ENCODE results near the gene UBE2O.

Gene UBE2O

DNA sequence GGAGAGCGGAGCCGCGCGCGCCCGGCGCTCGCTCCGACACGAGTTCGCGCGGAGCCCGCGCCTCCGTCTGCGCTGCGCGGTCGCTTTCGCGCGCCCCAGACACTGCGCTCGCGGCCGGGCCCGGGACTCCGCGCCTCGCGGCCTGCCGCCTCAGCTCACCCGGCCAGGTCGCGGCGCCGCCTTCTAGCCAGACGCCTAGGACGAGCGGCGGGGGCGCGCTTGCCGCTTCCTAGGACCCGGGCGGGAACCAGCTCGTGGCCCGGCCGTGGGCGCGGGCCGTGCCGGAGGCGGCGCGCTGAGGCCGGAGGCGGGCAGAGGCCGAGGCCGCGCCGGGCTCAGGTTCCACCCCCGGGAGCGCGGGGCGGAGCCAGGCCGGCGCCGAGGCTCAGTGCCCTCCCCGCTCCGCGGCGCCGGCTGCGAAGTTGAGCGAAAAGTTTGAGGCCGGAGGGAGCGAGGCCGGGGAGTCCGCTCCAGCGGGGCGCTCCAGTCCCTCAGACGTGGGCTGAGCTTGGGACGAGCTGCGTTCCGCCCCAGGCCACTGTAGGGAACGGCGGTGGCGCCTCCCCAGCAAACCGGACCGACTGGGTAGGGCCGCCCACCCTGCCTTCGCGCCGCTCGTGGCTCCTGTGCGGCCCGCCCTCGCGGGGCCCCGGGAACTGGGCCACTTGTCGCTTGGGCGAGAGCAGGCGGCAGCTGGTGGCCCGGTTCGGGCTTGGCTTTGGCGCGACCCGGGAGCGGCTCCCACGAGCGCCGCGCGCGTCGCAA, 68.5 kb downstream of the UBE2O start, which contains the start of gene SPHK1:
Gene SPHK1 (plus strand): TSS at position 388 of the 765 bp plus-strand sequence. CDS start 1,036 bp downstream, outside the sequence.
- Histone ChIP-seq H3K36me3 (ENCODE audit: control insufficient read depth, insufficient read depth, low read length) (no peaks in the 10 kb centered on the region), H3K4me1 (peaks cover 5% of the 10 kb centered on the region), H3K27ac (peak within 1 kb of the TSS; percentile 62), H3K4me3 (ENCODE audit: low read depth, low read length) (peak within 1 kb of the TSS; percentile 69), H2AFZ (peak within 1 kb of the TSS; percentile 78), H3K9me3 (ENCODE audit: control insufficient read depth, low read length) (no peaks in the 10 kb centered on the region), H3K4me2 (ENCODE audit: low read length) (peak within 1 kb of the TSS; percentile 80), H3K27me3 (ENCODE audit: control insufficient read depth, insufficient read depth, low read length) (no peaks in the 10 kb centered on the region), H3K9ac (no peak within 1 kb of the TSS), H3K79me2 (no peaks in the 10 kb centered on the region)
- TF ChIP-seq, protein P1, sequence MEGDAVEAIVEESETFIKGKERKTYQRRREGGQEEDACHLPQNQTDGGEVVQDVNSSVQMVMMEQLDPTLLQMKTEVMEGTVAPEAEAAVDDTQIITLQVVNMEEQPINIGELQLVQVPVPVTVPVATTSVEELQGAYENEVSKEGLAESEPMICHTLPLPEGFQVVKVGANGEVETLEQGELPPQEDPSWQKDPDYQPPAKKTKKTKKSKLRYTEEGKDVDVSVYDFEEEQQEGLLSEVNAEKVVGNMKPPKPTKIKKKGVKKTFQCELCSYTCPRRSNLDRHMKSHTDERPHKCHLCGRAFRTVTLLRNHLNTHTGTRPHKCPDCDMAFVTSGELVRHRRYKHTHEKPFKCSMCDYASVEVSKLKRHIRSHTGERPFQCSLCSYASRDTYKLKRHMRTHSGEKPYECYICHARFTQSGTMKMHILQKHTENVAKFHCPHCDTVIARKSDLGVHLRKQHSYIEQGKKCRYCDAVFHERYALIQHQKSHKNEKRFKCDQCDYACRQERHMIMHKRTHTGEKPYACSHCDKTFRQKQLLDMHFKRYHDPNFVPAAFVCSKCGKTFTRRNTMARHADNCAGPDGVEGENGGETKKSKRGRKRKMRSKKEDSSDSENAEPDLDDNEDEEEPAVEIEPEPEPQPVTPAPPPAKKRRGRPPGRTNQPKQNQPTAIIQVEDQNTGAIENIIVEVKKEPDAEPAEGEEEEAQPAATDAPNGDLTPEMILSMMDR (IDR thresholded peaks at IDR 0.05) = no peak

DNA sequence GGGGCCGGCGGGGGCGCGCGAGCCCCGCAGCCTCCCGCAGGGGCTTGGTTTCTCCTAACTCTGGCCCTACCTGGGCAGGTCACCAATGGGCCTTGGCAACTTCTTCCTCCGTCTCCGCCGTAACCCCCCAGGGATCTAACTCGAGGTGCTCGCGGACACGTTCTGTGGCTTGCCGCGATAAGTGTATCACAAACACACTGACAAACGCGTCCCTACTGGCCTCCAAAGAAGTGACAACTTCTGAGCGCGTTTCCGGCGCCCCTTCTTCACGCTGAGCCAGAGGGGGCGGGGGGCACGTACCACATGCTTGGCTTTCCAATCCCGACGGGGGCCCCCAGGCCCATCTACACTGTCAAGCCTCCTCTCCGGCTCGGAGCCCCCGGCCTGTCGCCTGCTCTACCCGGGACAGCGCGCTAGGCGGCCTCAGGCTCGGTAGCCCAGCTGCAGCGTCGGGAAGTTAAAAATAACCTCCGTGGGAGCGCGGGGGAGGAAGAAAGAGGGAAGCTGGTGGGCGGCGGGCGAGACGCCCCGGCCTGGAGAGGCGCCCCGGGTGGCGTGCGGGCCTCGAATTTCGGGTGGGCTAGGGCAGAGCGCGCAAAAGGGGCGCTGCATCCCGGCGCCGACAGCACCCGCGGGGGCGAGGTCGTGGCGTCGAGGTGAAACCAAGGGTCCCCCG, 69.3 kb downstream of the UBE2O start:
- Histone ChIP-seq H3K79me2 (no peaks in the 10 kb centered on the region), H3K4me3 (ENCODE audit: low read depth, low read length) (peak overlapping the region; percentile 69), H3K4me2 (ENCODE audit: low read length) (peak overlapping the region; percentile 80), H3K4me1 (peaks cover 8% of the 10 kb centered on the region), H3K27ac (peak overlapping the region; percentile 62), H3K36me3 (ENCODE audit: control insufficient read depth, insufficient read depth, low read length) (no peaks in the 10 kb centered on the region), H2AFZ (peak overlapping the region; percentile 68), H3K27me3 (ENCODE audit: control insufficient read depth, insufficient read depth, low read length) (no peaks in the 10 kb centered on the region), H3K9ac (no peak overlapping the region), H3K9me3 (ENCODE audit: control insufficient read depth, low read length) (no peaks in the 10 kb centered on the region)
- TF ChIP-seq, protein P1 (IDR thresholded peaks at IDR 0.05) = no peak

DNA sequence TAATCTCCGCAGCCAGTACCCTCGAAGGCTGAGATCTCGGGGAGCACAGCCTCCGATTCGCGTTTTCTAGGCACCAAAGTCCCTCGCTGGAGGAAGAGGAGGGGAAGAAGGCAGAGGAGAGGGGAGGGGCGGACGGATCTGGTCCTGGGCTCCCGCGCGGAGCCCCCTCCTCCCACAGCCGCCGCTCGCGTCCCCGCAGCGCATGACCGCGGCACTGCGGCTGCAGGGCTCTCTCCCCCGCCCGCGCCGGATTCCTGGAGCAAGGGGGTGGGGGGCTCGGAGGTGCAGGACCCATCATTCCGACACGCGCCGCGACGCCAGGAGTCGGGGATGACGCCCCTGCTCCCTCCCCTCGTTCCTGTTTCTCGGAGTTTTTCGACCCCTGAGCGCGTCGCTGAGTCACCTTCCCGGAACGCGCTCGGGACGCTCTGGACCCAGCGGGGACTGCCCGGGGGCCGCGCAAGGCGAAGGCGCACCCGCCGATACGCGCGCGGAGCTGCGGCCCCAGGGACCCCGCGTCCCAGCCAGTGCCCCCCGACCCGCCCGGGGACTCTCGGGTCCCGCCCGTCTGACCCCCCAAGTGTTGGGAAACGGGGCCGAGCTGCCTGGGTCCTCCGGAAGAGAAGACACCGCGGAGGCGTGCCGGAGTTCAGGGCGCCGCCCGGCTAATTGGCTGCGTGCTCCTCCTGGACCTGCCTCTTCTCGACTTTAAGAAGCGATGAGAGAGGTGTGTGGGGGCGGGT, 70.0 kb downstream of the UBE2O start:
- peak overlapping the region; percentile 80 for H3K4me2 ChIP-seq (ENCODE audit: low read length)
- no peak overlapping the region for H3K9ac ChIP-seq
- peak overlapping the region; percentile 69 for H3K4me3 ChIP-seq (ENCODE audit: low read depth, low read length)
- H3K4me1 ChIP-seq = peaks cover 11% of the 10 kb centered on the region
- peak overlapping the region; percentile 68 for H2AFZ ChIP-seq
- no peaks in the 10 kb centered on the region for H3K9me3 ChIP-seq (ENCODE audit: control insufficient read depth, low read length)
- H3K36me3 ChIP-seq (ENCODE audit: control insufficient read depth, insufficient read depth, low read length) = no peaks in the 10 kb centered on the region
- peak overlapping the region; percentile 1 for H3K27ac ChIP-seq
- TF ChIP-seq, protein P1 (IDR thresholded peaks at IDR 0.05) = no peak
- no peaks in the 10 kb centered on the region for H3K79me2 ChIP-seq
- H3K27me3 ChIP-seq (ENCODE audit: control insufficient read depth, insufficient read depth, low read length) = no peaks in the 10 kb centered on the region

DNA sequence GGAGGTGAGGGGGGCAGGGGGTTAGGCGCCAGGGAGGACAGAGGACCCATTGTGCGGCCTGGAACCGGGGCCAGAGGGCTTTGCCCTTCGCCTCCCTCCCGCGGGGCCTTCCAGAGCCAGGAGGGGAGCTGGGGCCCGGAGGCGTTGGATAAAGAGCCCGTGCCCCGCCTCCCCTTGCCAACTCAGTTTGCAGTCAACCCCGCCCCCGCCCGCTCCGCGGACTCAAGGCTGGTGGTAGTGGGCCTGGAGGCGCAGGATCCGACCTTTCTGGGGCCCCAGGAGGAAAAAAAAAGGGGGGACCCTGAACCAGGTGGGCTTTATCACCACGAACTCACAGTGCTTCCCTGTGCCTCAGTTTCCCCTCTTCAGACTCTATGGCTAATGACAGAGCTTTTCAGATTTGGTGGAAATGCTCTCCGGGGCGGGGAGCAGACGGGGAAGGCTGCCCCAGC, 70.6 kb downstream of the UBE2O start:
- peak overlapping the region; percentile 69 for H3K4me3 ChIP-seq (ENCODE audit: low read depth, low read length)
- H3K27ac ChIP-seq = no peak overlapping the region
- TF ChIP-seq, protein P1 (IDR thresholded peaks at IDR 0.05) = no peak
- no peaks in the 10 kb centered on the region for H3K27me3 ChIP-seq (ENCODE audit: control insufficient read depth, insufficient read depth, low read length)
- no peak overlapping the region for H3K9ac ChIP-seq
- no peaks in the 10 kb centered on the region for H3K36me3 ChIP-seq (ENCODE audit: control insufficient read depth, insufficient read depth, low read length)
- no peaks in the 10 kb centered on the region for H3K9me3 ChIP-seq (ENCODE audit: control insufficient read depth, low read length)
- H2AFZ ChIP-seq = peak overlapping the region; percentile 68
- H3K79me2 ChIP-seq = no peaks in the 10 kb centered on the region
- peak overlapping the region; percentile 80 for H3K4me2 ChIP-seq (ENCODE audit: low read length)
- H3K4me1 ChIP-seq = peaks cover 11% of the 10 kb centered on the region
